GM13976 (cell line): Measurements from ENCODE around the gene STAT5B.
A peak's percentile ranks its signal among the peaks of the same experiment; 100 is the strongest.
"Not testable (repeated sequence)": the region's sequence is repeated elsewhere in the genome, so short reads cannot be mapped to it uniquely, and the experiment has no call there.

ENCODE experiments used
- DNase-seq: peaks from one replicate; pipeline ENCODE4 v3.0.0; 2012; ENCODE audit warnings: low spot score
- in situ Hi-C: fragments of 300-500 bp; cut with MboI; formaldehyde crosslinking; loops from one replicate; pipeline ENCODE4 v1.12.0; 2022; ENCODE audit warnings: low sequenced_read_pairs, mixed read lengths, inconsistent platforms; ENCODE audit not compliant: unreplicated experiment
- TF ChIP-seq, protein P1 (sequence below): IDR thresholded peaks from 2 replicates; pipeline ENCODE4 v1.5.1; 2012; ENCODE audit warnings: borderline replicate concordance, mild to moderate bottlenecking; ENCODE audit not compliant: insufficient read depth; ENCODE audit errors: extremely low read depth, missing control alignments, control extremely low read depth

STAT5B gene

DNA sequence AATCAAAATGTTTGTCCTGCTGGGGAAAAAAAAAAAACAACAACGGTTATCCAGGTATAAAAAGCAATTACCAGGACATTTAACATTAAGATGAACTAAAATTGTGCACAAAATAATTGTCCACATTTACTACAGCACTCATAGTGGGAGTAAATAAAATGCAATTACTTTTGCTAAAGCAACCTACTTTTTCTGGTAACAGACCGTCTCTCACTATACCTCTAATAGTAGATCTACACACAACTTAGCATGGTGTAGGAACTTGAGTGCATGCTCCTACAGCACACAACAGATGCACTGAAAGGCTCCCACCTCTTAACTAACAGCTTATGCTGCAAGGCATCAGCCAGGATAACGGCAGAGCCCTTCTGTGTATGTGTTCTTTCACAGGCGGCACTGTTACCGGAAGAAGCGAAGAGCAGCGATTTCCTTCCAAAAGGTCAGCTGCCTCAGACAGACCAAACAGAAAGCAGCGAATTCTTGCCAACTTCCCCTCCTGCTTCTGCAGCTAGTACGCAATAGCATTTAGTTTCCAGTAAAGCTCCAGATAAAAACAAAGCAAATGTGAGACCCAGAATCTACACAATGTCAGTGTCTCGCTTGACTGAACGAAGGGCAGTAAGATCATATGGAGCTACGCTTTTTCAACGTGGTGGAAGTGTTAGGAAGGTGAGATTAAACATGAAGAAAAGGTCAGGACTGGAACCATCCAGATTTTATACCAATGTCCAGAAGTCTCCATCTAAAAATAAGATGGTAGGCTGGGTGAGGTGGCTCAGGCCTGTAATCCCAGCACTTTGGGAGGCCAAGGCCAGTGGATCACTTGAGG is 27.6 kb downstream of the STAT5B start:
- TF ChIP-seq, protein P1, sequence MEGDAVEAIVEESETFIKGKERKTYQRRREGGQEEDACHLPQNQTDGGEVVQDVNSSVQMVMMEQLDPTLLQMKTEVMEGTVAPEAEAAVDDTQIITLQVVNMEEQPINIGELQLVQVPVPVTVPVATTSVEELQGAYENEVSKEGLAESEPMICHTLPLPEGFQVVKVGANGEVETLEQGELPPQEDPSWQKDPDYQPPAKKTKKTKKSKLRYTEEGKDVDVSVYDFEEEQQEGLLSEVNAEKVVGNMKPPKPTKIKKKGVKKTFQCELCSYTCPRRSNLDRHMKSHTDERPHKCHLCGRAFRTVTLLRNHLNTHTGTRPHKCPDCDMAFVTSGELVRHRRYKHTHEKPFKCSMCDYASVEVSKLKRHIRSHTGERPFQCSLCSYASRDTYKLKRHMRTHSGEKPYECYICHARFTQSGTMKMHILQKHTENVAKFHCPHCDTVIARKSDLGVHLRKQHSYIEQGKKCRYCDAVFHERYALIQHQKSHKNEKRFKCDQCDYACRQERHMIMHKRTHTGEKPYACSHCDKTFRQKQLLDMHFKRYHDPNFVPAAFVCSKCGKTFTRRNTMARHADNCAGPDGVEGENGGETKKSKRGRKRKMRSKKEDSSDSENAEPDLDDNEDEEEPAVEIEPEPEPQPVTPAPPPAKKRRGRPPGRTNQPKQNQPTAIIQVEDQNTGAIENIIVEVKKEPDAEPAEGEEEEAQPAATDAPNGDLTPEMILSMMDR: no peak
- peak; percentile 76 for DNase-seq
- in situ Hi-C loops: no loop called here

DNA sequence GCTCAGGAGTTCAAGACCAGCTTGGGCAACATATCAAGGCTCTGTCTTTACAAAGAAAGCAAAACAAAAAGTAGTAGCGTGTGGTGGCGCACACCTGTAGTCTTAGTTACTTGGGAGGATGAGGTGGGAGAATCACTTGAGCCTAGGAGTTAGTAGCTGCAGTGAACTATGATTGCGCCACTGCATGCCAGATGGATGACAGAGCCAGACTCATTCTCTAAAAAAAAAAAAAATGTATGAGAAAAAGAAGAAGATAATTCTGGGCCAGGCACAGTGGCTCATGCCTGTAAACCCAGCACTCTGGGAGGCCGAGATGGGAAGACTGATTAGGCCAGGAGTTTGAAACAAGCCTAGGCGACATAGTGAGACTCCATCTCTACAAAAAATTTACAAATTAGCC is 28.5 kb downstream of the STAT5B start:
- in situ Hi-C loops: no loop called here
- no peak for DNase-seq
- TF ChIP-seq, protein P1: no peak

DNA sequence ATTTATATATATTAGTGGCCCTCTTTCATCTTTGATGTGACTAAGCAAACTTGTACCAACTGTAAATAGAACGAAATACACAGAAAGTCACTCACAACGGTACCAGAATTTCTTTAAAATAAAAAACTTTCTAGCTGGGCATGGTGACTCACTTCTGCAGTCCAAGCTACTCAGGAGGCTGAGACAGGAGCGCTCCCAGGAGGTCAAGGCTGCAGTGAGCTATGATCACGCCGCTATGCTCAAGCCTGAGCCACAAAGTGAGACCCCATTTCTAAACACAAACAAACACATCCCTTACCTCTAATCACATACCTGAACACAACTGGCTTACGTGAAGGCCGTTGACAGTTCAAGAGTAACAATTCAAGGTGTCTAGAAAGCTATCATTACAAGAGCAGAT is 29.7 kb downstream of the STAT5B start:
- TF ChIP-seq, protein P1: no peak
- in situ Hi-C loops: no loop called here
- DNase-seq: no peak

DNA sequence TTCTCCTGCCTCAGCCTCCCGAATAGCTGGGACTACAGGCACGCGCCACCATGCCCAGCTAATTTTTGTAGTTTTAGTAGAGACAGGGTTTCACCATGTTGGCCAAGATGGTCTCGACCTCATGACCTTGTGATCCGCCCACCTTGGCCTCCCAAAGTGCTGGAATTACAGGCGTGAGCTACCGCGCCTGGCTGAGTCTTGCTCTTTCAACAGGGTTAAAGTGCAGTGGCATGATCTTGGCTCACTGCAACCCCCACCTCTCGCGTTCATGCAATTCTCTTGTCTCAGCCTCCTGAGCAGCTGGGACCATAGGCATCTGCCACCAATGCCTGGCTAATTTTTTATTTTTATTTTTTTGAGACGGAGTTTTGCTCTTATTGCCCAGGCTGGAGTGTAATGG is 31.0 kb downstream of the STAT5B start:
- DNase-seq, in situ Hi-C loops: not testable (repeated sequence)

DNA sequence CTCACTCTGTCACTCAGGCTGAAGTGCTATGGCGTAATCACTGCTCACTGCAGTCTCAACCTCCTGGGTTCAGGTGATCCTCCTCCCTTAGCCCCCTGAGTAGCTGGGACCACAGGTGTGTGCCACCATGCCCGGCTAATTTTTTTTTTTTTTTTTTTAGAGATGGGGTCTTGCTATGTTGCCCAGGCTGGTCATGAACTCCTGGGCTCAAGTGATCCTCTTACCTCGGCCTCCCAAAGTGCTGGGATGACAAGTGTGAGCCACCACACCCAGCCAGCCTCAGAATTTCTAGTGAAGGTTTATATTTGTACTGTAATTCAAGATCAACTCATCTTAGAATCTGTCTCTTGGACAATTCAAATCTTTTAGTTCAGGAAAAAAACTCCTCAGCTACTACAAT is 32.1 kb downstream of the STAT5B start:
- DNase-seq, in situ Hi-C loops: not testable (repeated sequence)

DNA sequence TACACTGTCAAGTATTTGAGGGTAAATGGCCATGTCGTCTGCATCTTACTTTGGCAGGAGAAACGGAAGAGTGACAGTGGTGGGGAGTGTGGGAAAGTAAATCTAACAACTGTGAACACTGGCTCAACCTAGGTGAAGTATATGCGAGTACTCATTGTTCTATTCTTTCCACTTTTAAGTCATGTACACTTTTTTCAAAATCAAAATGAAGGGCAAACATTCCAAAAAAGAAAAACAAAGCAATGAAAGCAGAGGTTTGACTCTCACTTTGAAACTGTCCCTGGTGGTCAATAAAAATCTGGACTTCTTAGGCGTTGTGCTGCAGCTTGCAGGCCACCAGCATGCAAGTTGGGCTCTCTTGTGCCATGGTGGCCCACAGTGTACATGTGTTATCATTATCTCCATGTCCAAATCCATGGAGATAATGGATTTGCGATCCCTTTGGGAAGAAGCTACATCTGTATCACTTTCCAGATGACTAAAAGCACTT is 32.7 kb downstream of the STAT5B start:
- no peak for DNase-seq
- in situ Hi-C loops: no loop called here
- TF ChIP-seq, protein P1: no peak

DNA sequence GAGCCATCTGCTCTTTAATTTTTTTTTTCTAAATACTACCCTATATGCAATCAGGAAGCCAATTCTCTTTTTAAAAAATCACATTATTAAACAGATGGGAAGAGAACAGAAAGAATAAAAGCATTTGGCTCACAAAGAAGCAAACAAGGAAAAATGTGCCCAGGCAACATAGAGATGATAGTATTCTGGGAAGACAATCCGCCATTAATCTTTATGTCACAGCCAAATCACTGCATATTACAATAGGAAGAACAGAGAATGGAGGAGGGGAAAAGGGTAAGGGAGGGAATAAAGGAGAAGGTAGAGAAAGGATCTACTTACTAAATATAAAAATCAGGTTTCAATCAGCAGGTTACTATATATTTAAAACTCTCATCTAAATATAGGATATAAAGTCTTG is 34.3 kb downstream of the STAT5B start:
- in situ Hi-C loops: no loop called here
- TF ChIP-seq, protein P1: no peak
- DNase-seq: no peak

DNA sequence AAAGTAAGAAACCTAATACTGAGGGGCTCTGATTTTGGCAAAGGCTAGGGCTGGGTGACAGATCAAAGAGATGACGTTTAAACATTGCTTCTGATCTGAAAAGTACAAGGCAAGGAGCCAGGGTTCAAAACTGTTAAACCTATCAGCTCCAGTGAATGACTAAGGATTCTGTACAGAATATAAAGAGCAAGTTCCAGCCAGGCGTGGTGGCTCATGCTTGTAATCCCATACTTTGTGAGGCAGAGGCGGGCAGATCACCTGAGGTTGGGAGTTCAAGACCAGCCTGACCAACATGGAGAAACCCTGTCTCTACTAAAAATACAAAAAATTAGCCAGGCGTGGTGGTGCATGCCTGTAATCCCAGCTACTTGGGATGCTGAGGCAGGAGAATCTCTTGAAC is 35.3 kb downstream of the STAT5B start:
- DNase-seq, in situ Hi-C loops: not testable (repeated sequence)
